ENCODE measurements around the gene TUFT1. TPM values are rescaled to one million over a fixed set of nuclear protein-coding genes. Genes with fewer than 3 reads are reported as not detected.
A peak's percentile ranks its signal among the peaks of the same experiment; 100 is the strongest.

The TUFT1 gene
- total RNA-seq, 1 experiment from 2014 or later, result 34.9 TPM

- H3K4me3 Mint-ChIP-seq (ENCODE audit: unreplicated experiment), result peak overlapping the region; percentile 96
- H3K36me3 Mint-ChIP-seq (ENCODE audit: insufficient read depth, unreplicated experiment), result peaks cover 62% of the 10 kb centered on the region
- Histone ChIP-seq H3K9me3 (no peaks in the 10 kb centered on the region), H3K27me3 (replicated peaks; ENCODE audit: control insufficient read depth, insufficient read depth, low read length) (no peaks in the 10 kb centered on the region), H3K4me3 (ENCODE audit: low read depth, low read length) (peak overlapping the region; percentile 82), H3K36me3 (ENCODE audit: control insufficient read depth, insufficient read depth, low read length) (0 out of 2 replicates have a peak, but pooled peaks cover 2% of the 10 kb centered on the region), H3K4me1 (peaks cover 50% of the 10 kb centered on the region)
- no TSS peak for BruUV-seq (replicated peaks)
- peak overlapping the region; percentile 94 for H3K27ac Mint-ChIP-seq (ENCODE audit: unreplicated experiment)
- POLR2A ChIA-PET, result interaction anchor here (0.6 to 2.3 kb wide), 6 partner anchors 8 to 232 kb away, joined by 3 to 13 read pairs (median 4); partner anchors contain the start of gene TUFT1
- no peak for TF ChIP-seq CTCF (IDR thresholded peaks at IDR 0.05; ENCODE audit: insufficient read depth in 1 of 2, low read depth in 1 of 2, low read length in 1 of 2, severe bottlenecking in 1 of 2, unreplicated experiment in 1 of 2)
- H3K4me1 Mint-ChIP-seq (ENCODE audit: low read depth, unreplicated experiment), result peaks cover 28% of the 10 kb centered on the region
- no peaks in the 10 kb centered on the region for H3K9me3 Mint-ChIP-seq (ENCODE audit: unreplicated experiment)
- CTCF ChIA-PET, result interaction anchor here (1.0 to 1.3 kb wide), 2 partner anchors 11 to 27 kb away, joined by 3 to 4 read pairs; partner anchors contain the start of gene TUFT1
- H3K27me3 Mint-ChIP-seq (ENCODE audit: insufficient read depth, unreplicated experiment), result no peaks in the 10 kb centered on the region
- DNase-seq, result peak; percentile 94 to 96
- intact Hi-C loops (cut with micrococcal nuclease; ENCODE audit: unreplicated experiment), result loop anchor here (1.0 to 5.0 kb wide), 5 partner anchors 27 to 316 kb away; partner anchors contain the start of genes PIP5K1A, POGZ, TUFT1 and ZNF687
Measured at GRCh38 chr1:151512801-151513625, 27.1 kb upstream of the TUFT1 start.

- peaks cover 2% of the 10 kb centered on the region; the same call in 1 of the 2 replicates for H3K36me3 ChIP-seq (ENCODE audit: control insufficient read depth, insufficient read depth, low read length)
- Mint-ChIP-seq H3K27me3 (ENCODE audit: insufficient read depth, unreplicated experiment) (no peaks in the 10 kb centered on the region), H3K4me3 (ENCODE audit: unreplicated experiment) (peak overlapping the region; percentile 96), H3K36me3 (ENCODE audit: insufficient read depth, unreplicated experiment) (peaks cover 68% of the 10 kb centered on the region), H3K27ac (ENCODE audit: unreplicated experiment) (peak overlapping the region; percentile 94), H3K4me1 (ENCODE audit: low read depth, unreplicated experiment) (peaks cover 28% of the 10 kb centered on the region), H3K9me3 (ENCODE audit: unreplicated experiment) (no peaks in the 10 kb centered on the region)
- no peak for TF ChIP-seq CTCF (IDR thresholded peaks at IDR 0.05; ENCODE audit: insufficient read depth in 1 of 2, low read depth in 1 of 2, low read length in 1 of 2, severe bottlenecking in 1 of 2, unreplicated experiment in 1 of 2)
- BruUV-seq (replicated peaks), result TSS peak; percentile 19
- peak overlapping the region; percentile 82 for H3K4me3 ChIP-seq (ENCODE audit: low read depth, low read length)
- peaks cover 48% of the 10 kb centered on the region for H3K4me1 ChIP-seq
- intact Hi-C loops (cut with micrococcal nuclease; ENCODE audit: unreplicated experiment), result loop anchor here (1.0 to 5.0 kb wide), 6 partner anchors 12 to 316 kb away; partner anchors contain the start of genes PIP5K1A, POGZ, TUFT1 and ZNF687
- POLR2A ChIA-PET, result interaction anchor here (0.6 to 2.3 kb wide), 5 partner anchors 19 to 232 kb away, joined by 3 to 13 read pairs (median 5); partner anchors contain the start of gene TUFT1
- H3K27me3 ChIP-seq (replicated peaks; ENCODE audit: control insufficient read depth, insufficient read depth, low read length), result no peaks in the 10 kb centered on the region
- no peaks in the 10 kb centered on the region for H3K9me3 ChIP-seq
- CTCF ChIA-PET, result interaction anchor here (0.5 to 1.3 kb wide), 3 partner anchors 12 to 169 kb away, joined by 3 to 4 read pairs (median 4); partner anchors contain the start of gene TUFT1
- DNase-seq, result peak; percentile 90 to 94
Measured at GRCh38 chr1:151513626-151514121, 26.4 kb upstream of the TUFT1 start.

GRCh38 chr1:151514366-151514765, 25.7 kb upstream of the TUFT1 start:
- Histone ChIP-seq H3K27me3 (replicated peaks; ENCODE audit: control insufficient read depth, insufficient read depth, low read length) (no peaks in the 10 kb centered on the region), H3K36me3 (ENCODE audit: control insufficient read depth, insufficient read depth, low read length) (peaks cover 2% of the 10 kb centered on the region; the same call in 1 of the 2 replicates), H3K4me1 (peaks cover 44% of the 10 kb centered on the region), H3K4me3 (ENCODE audit: low read depth, low read length) (peak overlapping the region; percentile 26), H3K9me3 (no peaks in the 10 kb centered on the region)
- no peak for DNase-seq
- Mint-ChIP-seq H3K27me3 (ENCODE audit: insufficient read depth, unreplicated experiment) (no peaks in the 10 kb centered on the region), H3K36me3 (ENCODE audit: insufficient read depth, unreplicated experiment) (peaks cover 75% of the 10 kb centered on the region), H3K4me3 (ENCODE audit: unreplicated experiment) (peak overlapping the region; percentile 96), H3K4me1 (ENCODE audit: low read depth, unreplicated experiment) (peaks cover 28% of the 10 kb centered on the region), H3K27ac (ENCODE audit: unreplicated experiment) (peak overlapping the region; percentile 94), H3K9me3 (ENCODE audit: unreplicated experiment) (no peaks in the 10 kb centered on the region)
- no TSS peak for BruUV-seq (replicated peaks)
- ChIA-PET POLR2A (interaction anchor here (2.3 kb wide), 1 partner anchor 25 kb away, joined by 13 read pairs; the partner anchor contains the start of gene TUFT1), CTCF (interaction anchor here (0.5 to 1.3 kb wide), 3 partner anchors 12 to 170 kb away, joined by 3 to 4 read pairs (median 4); partner anchors contain the start of gene TUFT1)
- intact Hi-C loops (cut with micrococcal nuclease; ENCODE audit: unreplicated experiment), result loop anchor here (1.0 to 5.0 kb wide), 3 partner anchors 13 to 317 kb away; partner anchors contain the start of genes PIP5K1A and ZNF687
- no peak for TF ChIP-seq CTCF (IDR thresholded peaks at IDR 0.05; ENCODE audit: insufficient read depth in 1 of 2, low read depth in 1 of 2, low read length in 1 of 2, severe bottlenecking in 1 of 2, unreplicated experiment in 1 of 2)

Data from Caco-2 (cell line).